Hair follicle dermal papilla cell (primary cell): ENCODE results near the gene CRYGC. TPM values are rescaled to one million over a fixed set of nuclear protein-coding genes. Genes with fewer than 3 reads are reported as not detected.

Experiments used
- total RNA-seq: library from RNA; depleted of rRNA; stranded (reverse); fragments of >200 nt; gene quantifications from 2 replicates; pipeline ENCODE4 v1.2.3, GENCODE V29; 2012

CRYGC gene, protein sequence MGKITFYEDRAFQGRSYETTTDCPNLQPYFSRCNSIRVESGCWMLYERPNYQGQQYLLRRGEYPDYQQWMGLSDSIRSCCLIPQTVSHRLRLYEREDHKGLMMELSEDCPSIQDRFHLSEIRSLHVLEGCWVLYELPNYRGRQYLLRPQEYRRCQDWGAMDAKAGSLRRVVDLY
- not detected in 2 replicates for total RNA-seq

DNA sequence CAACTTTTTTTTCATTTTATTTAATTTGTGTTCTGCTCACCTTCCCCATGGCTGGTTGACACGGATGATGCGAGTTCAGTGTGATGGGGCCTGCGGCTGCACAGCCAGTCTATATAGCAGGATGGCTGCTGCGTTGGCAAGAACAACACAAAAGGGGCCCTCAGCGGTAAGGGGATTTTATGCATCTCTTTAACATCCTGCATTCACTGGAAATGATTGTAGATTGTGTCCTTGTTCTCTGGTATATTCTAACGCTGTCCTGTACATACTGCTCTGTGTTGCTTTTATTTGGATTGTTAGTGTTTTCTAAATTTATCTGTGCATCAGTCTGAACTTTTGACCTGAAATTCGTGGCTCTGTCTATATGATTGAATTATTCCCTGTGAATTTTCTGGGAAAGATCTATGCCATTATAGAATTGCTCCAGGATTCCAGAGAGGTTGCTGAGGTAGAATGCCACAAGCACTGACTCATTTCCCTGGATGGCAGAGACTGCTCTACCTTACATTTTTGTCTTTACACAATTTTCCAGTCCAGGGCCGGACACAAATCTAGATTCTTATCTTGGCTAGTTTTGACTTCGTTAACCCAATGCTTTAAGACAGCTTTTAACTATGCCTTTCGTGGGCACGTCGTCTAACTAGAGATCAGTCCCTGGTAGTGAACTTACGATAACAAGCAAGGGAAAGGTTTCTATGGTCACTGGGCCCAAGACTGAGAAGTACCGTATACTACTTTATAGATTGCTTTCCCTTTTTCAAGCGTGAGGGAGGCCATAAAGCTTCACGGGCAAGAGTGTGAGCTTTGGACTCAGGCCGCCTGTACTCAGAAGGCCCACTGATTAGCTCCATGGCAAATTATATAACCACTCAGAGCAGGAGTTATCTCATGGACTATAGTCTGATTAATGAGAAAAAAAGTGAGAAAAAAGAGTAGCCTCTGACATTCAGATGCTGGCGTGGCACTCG is at the start of gene CRYGC:
CRYGC (minus strand) TSS at position 85 of the 968 bp plus-strand sequence; CDS start at position 49, 36 bp downstream.

DNA sequence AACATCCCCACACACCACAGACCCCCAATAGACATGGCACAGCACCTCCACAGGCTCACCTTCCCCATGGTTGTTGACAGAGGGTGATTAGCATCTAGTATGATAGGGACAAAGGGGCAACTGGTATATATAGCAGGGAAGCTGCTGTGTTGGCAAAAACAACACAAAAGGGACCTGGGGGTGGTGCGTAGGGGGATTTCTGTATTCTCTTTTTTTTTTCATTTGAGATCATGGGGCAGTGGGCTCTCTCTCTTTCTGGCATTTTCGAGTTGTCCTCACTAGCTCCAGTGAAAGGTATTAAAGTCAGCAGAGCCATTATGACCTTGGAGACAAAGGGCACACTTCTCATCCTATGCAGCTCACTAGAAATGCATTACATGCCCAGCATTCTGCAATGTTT is 33.9 kb upstream of the CRYGC start, which contains the start of gene CRYGA:
CRYGA (minus strand) TSS at position 101 of the 400 bp plus-strand sequence; CDS start at position 68, 33 bp downstream.

DNA sequence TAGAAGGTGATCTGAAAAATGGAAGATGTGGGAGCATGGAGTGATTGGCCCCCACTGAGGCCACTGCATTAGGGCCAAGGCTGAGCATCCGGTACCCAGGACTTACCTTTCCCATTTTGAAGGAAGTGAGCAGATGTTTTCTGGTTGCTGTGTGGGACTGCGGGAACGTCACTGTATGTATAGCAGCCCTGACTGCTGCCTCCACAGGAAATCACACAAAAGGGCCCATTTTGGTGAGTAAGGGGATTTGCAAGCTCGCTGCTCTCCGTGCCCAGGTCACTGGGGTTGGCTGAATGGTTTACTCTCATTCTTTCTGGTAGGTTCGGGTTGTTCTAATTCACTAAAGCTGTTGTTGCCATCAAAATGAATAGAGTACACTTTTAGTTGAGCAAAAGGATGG is 16.4 kb upstream of the CRYGC start, which contains the start of gene CRYGB:
CRYGB (minus strand) TSS at position 153 of the 400 bp plus-strand sequence; CDS start at position 115, 38 bp downstream.

DNA sequence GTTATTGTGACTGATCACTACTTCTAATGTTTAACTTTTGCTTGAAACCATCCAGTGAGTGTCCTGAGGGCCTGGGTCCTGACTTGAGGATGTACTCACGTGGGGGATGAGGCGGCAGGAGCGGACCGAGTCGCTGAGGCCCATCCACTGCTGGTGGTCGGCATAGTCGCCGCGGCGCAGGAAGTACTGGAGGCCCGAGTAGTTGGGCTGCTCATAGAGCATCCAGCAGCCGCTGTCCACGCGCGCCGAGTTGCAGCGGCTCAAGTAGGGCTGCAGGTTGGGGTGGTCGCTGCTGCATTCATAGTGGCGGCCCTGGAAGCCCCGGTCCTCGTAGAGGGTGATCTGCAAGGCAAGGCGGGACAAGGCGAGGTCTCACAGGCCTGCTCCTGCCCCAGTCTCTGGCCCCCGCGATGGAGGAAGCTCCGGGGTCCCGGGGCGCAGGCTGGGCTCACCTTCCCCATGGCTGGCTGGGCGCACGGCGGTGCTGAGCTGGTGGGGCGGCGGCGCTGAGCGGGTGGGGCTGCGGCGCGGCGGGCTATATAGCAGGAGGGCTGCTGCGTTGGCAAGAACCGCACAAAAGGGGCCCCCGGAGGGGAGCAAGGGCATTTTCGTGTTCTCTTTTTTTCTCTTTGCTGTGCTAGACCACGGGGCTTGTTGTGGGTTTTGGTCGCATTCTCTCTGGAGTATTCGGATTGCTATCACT is 5.5 kb downstream of the CRYGC start, which contains the start of gene CRYGD:
CRYGD (minus strand) TSS at position 512 of the 703 bp plus-strand sequence; CDS start at position 461, 51 bp downstream.

Other genes starting within 250 kb of the CRYGC start
- 20.4 and 26.4 TPM in 2 replicates for gene PLEKHM3, start 104.3 kb downstream of the CRYGC start, total RNA-seq
- gene CRYGD, start 5.3 kb downstream of the CRYGC start, total RNA-seq, result not detected in 2 replicates
- not detected in 2 replicates for gene CRYGB, start 16.3 kb upstream of the CRYGC start, total RNA-seq
- gene CRYGA, start 33.8 kb upstream of the CRYGC start, total RNA-seq, result not detected in 2 replicates
- not detected in 2 replicates for gene C2orf80, start 60.2 kb upstream of the CRYGC start, total RNA-seq
- gene IDH1, start 125.2 kb upstream of the CRYGC start, total RNA-seq, result 151 and 162 TPM in 2 replicates
- gene PIKFYVE, start 136.4 kb upstream of the CRYGC start, total RNA-seq, result 42.3 and 53.7 TPM in 2 replicates